ENCODE data around the gene TCAP. TPM values are rescaled to one million over a fixed set of nuclear protein-coding genes. Genes with fewer than 3 reads are reported as not detected.

TCAP gene
- total and polyA plus RNA-seq, 4 donors = 0.82 to 1.4 (median 1.2) TPM

- Histone ChIP-seq H3K9me3 (ENCODE audit: control insufficient read depth in 4 of 4, insufficient read depth in 3 of 4, low read length in 3 of 4) (no peaks in the 10 kb centered on the region), H3K9ac (ENCODE audit: insufficient read depth in 1 of 2, low read length in 2 of 2) (peak overlapping the region in 1 of 2 donors; percentile 79), H3K27me3 (ENCODE audit: control insufficient read depth in 3 of 3, insufficient read depth in 3 of 3, low read length in 2 of 3) (no peaks in the 10 kb centered on the region), H3K27ac (ENCODE audit: low read depth in 1 of 2, low read length in 1 of 2) (peak overlapping the region; percentile 95 to 97), H3K4me3 (peak overlapping the region; percentile 16), H3K36me3 (ENCODE audit: control insufficient read depth in 4 of 4, insufficient read depth in 4 of 4, low read length in 4 of 4) (peaks cover 0 to 14% (median 9%) of the 10 kb centered on the region in 4 donors), H3K4me1 (ENCODE audit: control insufficient read depth in 5 of 5, insufficient read depth in 5 of 5, low read length in 5 of 5) (peaks cover 0 to 15% (median 5%) of the 10 kb centered on the region in 5 donors)
- no peak for ATAC-seq (ENCODE audit: insufficient read depth, low FRiP score)
- TF ChIP-seq CTCF (IDR thresholded peaks at IDR 0.05; ENCODE audit: control extremely low read depth, extremely low read depth) = no peak
- no peak for DNase-seq
- WGBS, 2 donors = 22 to 24% methylated on average over 6 of the region's 6 CpGs
Observed at GRCh38 chr17:39688475-39688835, 23.3 kb downstream of the TCAP start.

GRCh38 chr17:39688945-39689344, 23.8 kb downstream of the TCAP start:
- no peak for TF ChIP-seq CTCF (IDR thresholded peaks at IDR 0.05; ENCODE audit: control extremely low read depth, extremely low read depth)
- H3K4me1 ChIP-seq (ENCODE audit: control insufficient read depth in 5 of 5, insufficient read depth in 5 of 5, low read length in 5 of 5) = peaks cover 0 to 15% (median 5%) of the 10 kb centered on the region in 5 donors
- DNase-seq (no peak), ATAC-seq (ENCODE audit: insufficient read depth, low FRiP score) (no peak)
- H3K27me3 ChIP-seq (ENCODE audit: control insufficient read depth in 3 of 3, insufficient read depth in 3 of 3, low read length in 2 of 3) = no peaks in the 10 kb centered on the region
- H3K9me3 ChIP-seq (ENCODE audit: control insufficient read depth in 4 of 4, insufficient read depth in 3 of 4, low read length in 3 of 4) = no peaks in the 10 kb centered on the region
- H3K9ac ChIP-seq (ENCODE audit: insufficient read depth in 1 of 2, low read length in 2 of 2) = no peak overlapping the region
- H3K4me3 ChIP-seq = no peak overlapping the region
- whole genome bisulfite sequencing, 2 donors = 55 to 71% methylated on average over 3 of the region's 3 CpGs
- H3K36me3 ChIP-seq (ENCODE audit: control insufficient read depth in 4 of 4, insufficient read depth in 4 of 4, low read length in 4 of 4) = peaks cover 0 to 12% (median 6%) of the 10 kb centered on the region in 4 donors
- no peak overlapping the region for H3K27ac ChIP-seq (ENCODE audit: low read depth in 1 of 2, low read length in 1 of 2)

- DNase-seq (no peak), ATAC-seq (ENCODE audit: insufficient read depth, low FRiP score) (no peak)
- peaks cover 0 to 1% (median 0%) of the 10 kb centered on the region in 4 donors for H3K9me3 ChIP-seq (ENCODE audit: control insufficient read depth in 4 of 4, insufficient read depth in 3 of 4, low read length in 3 of 4)
- no peaks in the 10 kb centered on the region for H3K27me3 ChIP-seq (ENCODE audit: control insufficient read depth in 3 of 3, insufficient read depth in 3 of 3, low read length in 2 of 3)
- peaks cover 0 to 1% (median 0%) of the 10 kb centered on the region in 4 donors for H3K36me3 ChIP-seq (ENCODE audit: control insufficient read depth in 4 of 4, insufficient read depth in 4 of 4, low read length in 4 of 4)
- no peak for TF ChIP-seq CTCF (IDR thresholded peaks at IDR 0.05; ENCODE audit: control extremely low read depth, extremely low read depth)
- no peak overlapping the region for H3K4me3 ChIP-seq
- H3K4me1 ChIP-seq (ENCODE audit: control insufficient read depth in 5 of 5, insufficient read depth in 5 of 5, low read length in 5 of 5) = peaks cover 0 to 6% (median 0%) of the 10 kb centered on the region in 5 donors
- no peak overlapping the region for H3K27ac ChIP-seq (ENCODE audit: low read depth in 1 of 2, low read length in 1 of 2)
- 91 to 92% methylated on average over 5 of the region's 5 CpGs for WGBS, 2 donors
- H3K9ac ChIP-seq (ENCODE audit: insufficient read depth in 1 of 2, low read length in 2 of 2) = no peak overlapping the region
Observed at GRCh38 chr17:39694593-39694992, 29.4 kb downstream of the TCAP start.

GRCh38 chr17:39695089-39695474, 29.9 kb downstream of the TCAP start:
- Histone ChIP-seq H3K27me3 (ENCODE audit: control insufficient read depth in 3 of 3, insufficient read depth in 3 of 3, low read length in 2 of 3) (no peaks in the 10 kb centered on the region), H3K9me3 (ENCODE audit: control insufficient read depth in 4 of 4, insufficient read depth in 3 of 4, low read length in 3 of 4) (peaks cover 0 to 1% (median 0%) of the 10 kb centered on the region in 4 donors), H3K4me3 (no peak overlapping the region), H3K27ac (ENCODE audit: low read depth in 1 of 2, low read length in 1 of 2) (no peak overlapping the region), H3K36me3 (ENCODE audit: control insufficient read depth in 4 of 4, insufficient read depth in 4 of 4, low read length in 4 of 4) (peaks cover 0 to 1% (median 0%) of the 10 kb centered on the region in 4 donors), H3K4me1 (ENCODE audit: control insufficient read depth in 5 of 5, insufficient read depth in 5 of 5, low read length in 5 of 5) (peaks cover 0 to 6% (median 0%) of the 10 kb centered on the region in 5 donors), H3K9ac (ENCODE audit: insufficient read depth in 1 of 2, low read length in 2 of 2) (no peak overlapping the region)
- DNase-seq (no peak), ATAC-seq (ENCODE audit: insufficient read depth, low FRiP score) (no peak)
- WGBS, 2 donors = 92 to 94% methylated on average over 2 of the region's 2 CpGs
- TF ChIP-seq CTCF (IDR thresholded peaks at IDR 0.05; ENCODE audit: control extremely low read depth, extremely low read depth) = no peak

All from lung (tissue), 12 donors.